Central memory CD8-positive, alpha-beta T cell (primary cell): ENCODE results near the gene CEP250.
"Not testable (repeated sequence)": the region's sequence is repeated elsewhere in the genome, so short reads cannot be mapped to it uniquely, and the experiment has no call there.

Experiments
- ATAC-seq: fragments of 150-1000 bp; cut with Tn5 transposase; replicated peaks from 2 replicates; pipeline ENCODE4 v1.10.0; 2022; ENCODE audit warnings: mild to moderate bottlenecking, moderate FRiP score, moderate number of reproducible peaks; ENCODE audit not compliant: poor library complexity, severe bottlenecking; ENCODE audit errors: extremely low read depth
- DNase-seq, 2 donors: peaks; one replicate each; pipeline ENCODE4 v3.0.0; 2021; ENCODE audit warnings: low spot score in 2 of 2
- H3K27ac Mint-ChIP-seq: one replicate; pipeline ENCODE4 v1.8.0; 2022; ENCODE audit warnings: low read depth, mild to moderate bottlenecking, moderate library complexity, mixed read lengths
- H3K27me3 Mint-ChIP-seq: one replicate; pipeline ENCODE4 v1.8.0; 2022; ENCODE audit warnings: mixed read lengths
- H3K36me3 Mint-ChIP-seq: one replicate; pipeline ENCODE4 v1.8.0; 2022; ENCODE audit warnings: mild to moderate bottlenecking, moderate library complexity, mixed read lengths; ENCODE audit not compliant: insufficient read depth
- H3K4me1 Mint-ChIP-seq: one replicate; pipeline ENCODE4 v1.8.0; 2022; ENCODE audit warnings: mixed read lengths
- H3K4me3 Mint-ChIP-seq: one replicate; pipeline ENCODE4 v1.8.0; 2022; ENCODE audit warnings: mild to moderate bottlenecking, moderate library complexity, mixed read lengths
- H3K9me3 Mint-ChIP-seq: one replicate; pipeline ENCODE4 v1.8.0; 2022; ENCODE audit warnings: mixed read lengths

CEP250 gene

GRCh38 chr20:35506872-35507638, 51.7 kb downstream of the CEP250 start:
- ATAC-seq, result no peak
- Mint-ChIP-seq H3K4me1 (peaks cover 47% of the 10 kb centered on the region), H3K27ac (peak overlapping the region; percentile 23), H3K36me3 (peaks cover 54% of the 10 kb centered on the region), H3K4me3 (no peak overlapping the region), H3K9me3 (no peaks in the 10 kb centered on the region), H3K27me3 (no peaks in the 10 kb centered on the region)
- no peak for DNase-seq

- H3K4me3 Mint-ChIP-seq, result no peak overlapping the region
- DNase-seq, result no peak
- ATAC-seq, result no peak
- peaks cover 49% of the 10 kb centered on the region for H3K36me3 Mint-ChIP-seq
- H3K27me3 Mint-ChIP-seq, result no peaks in the 10 kb centered on the region
- H3K9me3 Mint-ChIP-seq, result no peaks in the 10 kb centered on the region
- H3K4me1 Mint-ChIP-seq, result peaks cover 31% of the 10 kb centered on the region
- no peak overlapping the region for H3K27ac Mint-ChIP-seq
Observed at GRCh38 chr20:35508493-35509218, 53.3 kb downstream of the CEP250 start.

GRCh38 chr20:35510951-35511735, 55.7 kb downstream of the CEP250 start:
- ATAC-seq, result no peak
- Mint-ChIP-seq H3K27me3 (no peaks in the 10 kb centered on the region), H3K9me3 (no peaks in the 10 kb centered on the region), H3K4me3 (no peak overlapping the region), H3K27ac (no peak overlapping the region), H3K4me1 (peaks cover 8% of the 10 kb centered on the region), H3K36me3 (peaks cover 41% of the 10 kb centered on the region)
- no peak for DNase-seq

GRCh38 chr20:35511814-35512420, 56.5 kb downstream of the CEP250 start:
- H3K9me3 Mint-ChIP-seq, result no peaks in the 10 kb centered on the region
- ATAC-seq (no peak), DNase-seq (no peak)
- H3K36me3 Mint-ChIP-seq, result peaks cover 41% of the 10 kb centered on the region
- H3K27me3 Mint-ChIP-seq, result no peaks in the 10 kb centered on the region
- peaks cover 4% of the 10 kb centered on the region for H3K4me1 Mint-ChIP-seq
- no peak overlapping the region for H3K27ac Mint-ChIP-seq
- H3K4me3 Mint-ChIP-seq, result no peak overlapping the region

- no peak overlapping the region for H3K4me3 Mint-ChIP-seq
- no peak overlapping the region for H3K27ac Mint-ChIP-seq
- DNase-seq (no peak), ATAC-seq (no peak)
- no peaks in the 10 kb centered on the region for H3K4me1 Mint-ChIP-seq
- no peaks in the 10 kb centered on the region for H3K9me3 Mint-ChIP-seq
- H3K27me3 Mint-ChIP-seq, result no peaks in the 10 kb centered on the region
- H3K36me3 Mint-ChIP-seq, result peaks cover 27% of the 10 kb centered on the region
Observed at GRCh38 chr20:35514371-35514932, 59.1 kb downstream of the CEP250 start.

GRCh38 chr20:35515341-35515740, 59.9 kb downstream of the CEP250 start:
- Mint-ChIP-seq H3K9me3 (no peaks in the 10 kb centered on the region), H3K27ac (no peak overlapping the region), H3K36me3 (peaks cover 24% of the 10 kb centered on the region), H3K4me3 (no peak overlapping the region), H3K4me1 (no peaks in the 10 kb centered on the region), H3K27me3 (no peaks in the 10 kb centered on the region)
- DNase-seq (no peak), ATAC-seq (no peak)

GRCh38 chr20:35515949-35516645, 60.7 kb downstream of the CEP250 start:
- Mint-ChIP-seq H3K27ac (no peak overlapping the region), H3K9me3 (no peaks in the 10 kb centered on the region), H3K27me3 (no peaks in the 10 kb centered on the region), H3K4me1 (no peaks in the 10 kb centered on the region), H3K4me3 (no peak overlapping the region), H3K36me3 (peaks cover 21% of the 10 kb centered on the region)
- ATAC-seq, result no peak
- DNase-seq, result no peak

- DNase-seq, result no peak
- H3K9me3 Mint-ChIP-seq, result no peaks in the 10 kb centered on the region
- ATAC-seq, result no peak
- no peak overlapping the region for H3K4me3 Mint-ChIP-seq
- H3K36me3 Mint-ChIP-seq, result peaks cover 15% of the 10 kb centered on the region
- no peaks in the 10 kb centered on the region for H3K4me1 Mint-ChIP-seq
- H3K27me3 Mint-ChIP-seq, result no peaks in the 10 kb centered on the region
- H3K27ac Mint-ChIP-seq, result no peak overlapping the region
Observed at GRCh38 chr20:35517125-35517524, 61.7 kb downstream of the CEP250 start.

GRCh38 chr20:35517767-35518166, 62.4 kb downstream of the CEP250 start:
- H3K27ac Mint-ChIP-seq, H3K9me3 Mint-ChIP-seq, DNase-seq, H3K4me1 Mint-ChIP-seq, ATAC-seq, H3K4me3 Mint-ChIP-seq, H3K27me3 Mint-ChIP-seq: not testable (repeated sequence)
- H3K36me3 Mint-ChIP-seq, result peaks cover 10% of the 10 kb centered on the region

- ATAC-seq, result no peak
- Mint-ChIP-seq H3K27ac (no peak overlapping the region), H3K4me1 (no peaks in the 10 kb centered on the region), H3K9me3 (no peaks in the 10 kb centered on the region), H3K27me3 (no peaks in the 10 kb centered on the region), H3K4me3 (no peak overlapping the region), H3K36me3 (peaks cover 6% of the 10 kb centered on the region)
- no peak for DNase-seq
Observed at GRCh38 chr20:35518955-35519354, 63.6 kb downstream of the CEP250 start.

- Mint-ChIP-seq H3K36me3 (peaks cover 2% of the 10 kb centered on the region), H3K9me3 (no peaks in the 10 kb centered on the region), H3K27me3 (no peaks in the 10 kb centered on the region), H3K27ac (no peak overlapping the region), H3K4me3 (no peak overlapping the region), H3K4me1 (no peaks in the 10 kb centered on the region)
- DNase-seq, result no peak
- ATAC-seq, result no peak
Observed at GRCh38 chr20:35523298-35523888, 68.0 kb downstream of the CEP250 start.
